Measurements from ENCODE around the gene LTO1. TPM values are rescaled to one million over a fixed set of nuclear protein-coding genes. Genes with fewer than 3 reads are reported as not detected.
A peak's percentile ranks its signal among the peaks of the same experiment; 100 is the strongest.

LTO1 gene, protein sequence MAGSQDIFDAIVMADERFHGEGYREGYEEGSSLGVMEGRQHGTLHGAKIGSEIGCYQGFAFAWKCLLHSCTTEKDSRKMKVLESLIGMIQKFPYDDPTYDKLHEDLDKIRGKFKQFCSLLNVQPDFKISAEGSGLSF
- total RNA-seq: 10 to 100 TPM in 3 of 4 donors, 1 to 10 TPM in 1; 9.9 to 27.3 (median 20.6) TPM

DNA sequence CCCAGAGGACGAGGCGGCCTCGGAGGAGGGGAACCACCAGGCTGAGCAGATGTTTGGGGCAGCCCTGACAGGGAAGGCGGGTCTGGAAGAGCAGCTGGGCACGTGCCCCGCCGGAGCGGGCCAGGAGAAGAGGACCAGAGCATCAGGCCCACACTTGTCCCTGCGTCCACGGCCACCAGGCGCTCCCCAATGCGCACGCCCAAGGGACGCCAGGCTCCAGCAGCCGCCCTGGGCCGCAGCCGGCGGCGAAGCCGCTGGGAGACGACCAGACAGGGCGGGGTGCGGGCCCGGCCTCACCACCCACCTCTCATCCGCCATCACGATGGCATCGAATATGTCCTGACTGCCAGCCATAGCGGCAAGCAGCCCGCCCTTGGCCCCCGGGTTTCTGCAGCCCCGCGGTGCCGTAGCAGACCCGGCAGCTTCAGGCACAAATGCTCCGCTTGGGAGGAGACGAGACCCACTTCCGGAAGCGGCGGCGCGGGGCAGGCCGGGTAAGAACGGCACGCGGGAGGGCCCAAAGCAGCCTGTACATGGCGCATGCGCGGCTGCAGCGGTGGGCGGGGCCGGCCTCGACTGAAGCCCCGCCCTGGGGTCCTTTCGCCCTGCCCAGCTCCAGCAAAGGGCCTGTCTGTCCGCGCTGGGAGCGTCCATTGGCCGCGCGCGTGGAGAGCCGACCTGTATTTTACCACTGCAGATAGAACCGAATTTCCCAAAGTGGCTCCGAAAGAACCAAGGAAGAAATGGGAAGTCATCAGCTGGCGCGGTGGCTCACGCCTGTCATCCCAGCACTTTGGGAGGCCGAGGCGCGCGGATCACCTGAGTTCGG, at the start of gene LTO1:
LTO1 (minus strand) TSS at position 468 of the 829 bp plus-strand sequence; CDS start at position 354, 114 bp downstream.
- peak; percentile 94 for DNase-seq (ENCODE audit: low spot score)
- peak; percentile 97 for ATAC-seq (ENCODE audit: low FRiP score)
- TF ChIP-seq, protein P1, sequence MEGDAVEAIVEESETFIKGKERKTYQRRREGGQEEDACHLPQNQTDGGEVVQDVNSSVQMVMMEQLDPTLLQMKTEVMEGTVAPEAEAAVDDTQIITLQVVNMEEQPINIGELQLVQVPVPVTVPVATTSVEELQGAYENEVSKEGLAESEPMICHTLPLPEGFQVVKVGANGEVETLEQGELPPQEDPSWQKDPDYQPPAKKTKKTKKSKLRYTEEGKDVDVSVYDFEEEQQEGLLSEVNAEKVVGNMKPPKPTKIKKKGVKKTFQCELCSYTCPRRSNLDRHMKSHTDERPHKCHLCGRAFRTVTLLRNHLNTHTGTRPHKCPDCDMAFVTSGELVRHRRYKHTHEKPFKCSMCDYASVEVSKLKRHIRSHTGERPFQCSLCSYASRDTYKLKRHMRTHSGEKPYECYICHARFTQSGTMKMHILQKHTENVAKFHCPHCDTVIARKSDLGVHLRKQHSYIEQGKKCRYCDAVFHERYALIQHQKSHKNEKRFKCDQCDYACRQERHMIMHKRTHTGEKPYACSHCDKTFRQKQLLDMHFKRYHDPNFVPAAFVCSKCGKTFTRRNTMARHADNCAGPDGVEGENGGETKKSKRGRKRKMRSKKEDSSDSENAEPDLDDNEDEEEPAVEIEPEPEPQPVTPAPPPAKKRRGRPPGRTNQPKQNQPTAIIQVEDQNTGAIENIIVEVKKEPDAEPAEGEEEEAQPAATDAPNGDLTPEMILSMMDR (IDR thresholded peaks at IDR 0.05): no peak

DNA sequence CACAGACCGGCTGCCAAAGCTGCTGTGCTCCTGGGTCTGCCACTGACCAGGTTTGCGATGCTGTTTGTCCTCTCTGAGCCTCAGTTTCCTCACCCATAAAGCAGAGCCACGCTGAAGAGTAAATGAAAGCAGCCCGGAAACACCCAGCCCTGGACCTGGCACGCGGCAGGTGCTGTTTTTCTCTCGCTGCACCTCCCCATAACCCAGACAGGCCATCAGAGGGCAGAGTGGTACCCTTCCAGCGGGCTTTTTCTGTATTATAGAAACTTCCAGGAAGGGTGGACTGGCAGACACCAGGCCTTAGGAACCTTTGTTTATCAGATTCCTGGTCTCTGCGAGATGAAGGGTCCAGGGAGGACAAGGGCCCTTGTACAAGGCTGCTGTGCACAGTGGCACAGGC, 46.6 kb upstream of the LTO1 start:
- ATAC-seq (ENCODE audit: low FRiP score): no peak
- TF ChIP-seq, protein P1 (IDR thresholded peaks at IDR 0.05): no peak
- no peak for DNase-seq (ENCODE audit: low spot score)

DNA sequence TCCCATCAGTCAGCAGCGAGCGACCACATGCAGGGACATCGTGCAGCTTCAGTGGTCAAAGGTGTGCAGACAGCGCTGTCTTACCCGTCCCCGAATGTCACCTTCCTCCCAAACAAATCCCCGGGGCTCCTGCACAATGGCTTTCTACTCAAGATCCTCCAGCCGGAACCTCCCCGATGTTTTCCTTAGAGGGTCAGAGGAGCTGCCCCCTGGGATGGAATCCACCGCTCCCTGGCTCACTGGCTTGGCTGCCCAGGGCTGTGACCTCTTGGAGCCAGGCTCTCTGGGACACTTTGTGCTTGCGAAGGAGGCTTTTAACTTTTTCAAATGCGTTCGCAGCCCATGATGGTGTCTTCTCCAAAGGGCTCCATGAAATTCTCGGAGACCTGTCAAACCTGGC, 46.0 kb upstream of the LTO1 start:
- no peak for ATAC-seq (ENCODE audit: low FRiP score)
- DNase-seq (ENCODE audit: low spot score): no peak
- TF ChIP-seq, protein P1 (IDR thresholded peaks at IDR 0.05): no peak

DNA sequence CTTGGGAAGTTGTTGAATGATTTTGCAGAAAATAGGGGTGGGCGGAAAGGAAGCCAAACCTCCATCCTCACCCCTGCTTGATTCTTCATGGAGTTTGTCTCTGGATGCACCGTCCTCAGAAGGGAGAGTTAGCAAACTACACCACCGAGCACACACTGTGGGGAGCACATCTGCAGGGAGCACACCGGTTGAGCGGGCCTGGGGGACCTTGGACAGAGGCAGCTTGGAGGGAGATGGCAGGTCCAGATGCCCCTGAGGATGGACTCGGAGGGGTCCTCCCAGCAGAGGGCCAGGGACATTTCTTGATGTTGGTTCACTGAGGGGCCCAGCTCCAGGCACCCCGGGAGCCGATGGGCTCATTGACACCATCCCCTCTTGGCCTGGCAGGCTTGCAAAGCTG, 43.8 kb upstream of the LTO1 start:
- ATAC-seq (ENCODE audit: low FRiP score) (no peak), DNase-seq (ENCODE audit: low spot score) (no peak)
- TF ChIP-seq, protein P1 (IDR thresholded peaks at IDR 0.05): no peak

DNA sequence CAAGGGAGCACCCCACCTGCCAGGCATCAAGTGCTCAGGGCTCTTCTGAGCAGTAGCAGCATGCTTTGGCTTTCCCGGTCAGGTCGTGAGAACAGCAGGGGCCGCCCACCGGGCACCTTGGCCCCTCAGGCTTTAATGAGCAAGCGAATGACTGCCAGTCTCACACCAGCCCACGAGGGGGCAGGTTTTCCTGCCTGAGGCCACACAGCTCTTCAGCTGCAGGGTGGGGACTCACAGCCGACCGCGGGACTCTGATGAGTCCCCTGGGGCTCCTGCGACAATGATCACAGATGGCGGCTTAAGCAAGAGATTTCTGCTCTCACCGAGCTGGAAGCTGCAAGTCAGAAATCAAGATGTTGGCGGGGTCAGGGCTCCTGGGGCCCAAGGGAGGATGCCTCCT, 43.0 kb upstream of the LTO1 start:
- DNase-seq (ENCODE audit: low spot score) (no peak), ATAC-seq (ENCODE audit: low FRiP score) (no peak)
- TF ChIP-seq, protein P1 (IDR thresholded peaks at IDR 0.05): no peak

DNA sequence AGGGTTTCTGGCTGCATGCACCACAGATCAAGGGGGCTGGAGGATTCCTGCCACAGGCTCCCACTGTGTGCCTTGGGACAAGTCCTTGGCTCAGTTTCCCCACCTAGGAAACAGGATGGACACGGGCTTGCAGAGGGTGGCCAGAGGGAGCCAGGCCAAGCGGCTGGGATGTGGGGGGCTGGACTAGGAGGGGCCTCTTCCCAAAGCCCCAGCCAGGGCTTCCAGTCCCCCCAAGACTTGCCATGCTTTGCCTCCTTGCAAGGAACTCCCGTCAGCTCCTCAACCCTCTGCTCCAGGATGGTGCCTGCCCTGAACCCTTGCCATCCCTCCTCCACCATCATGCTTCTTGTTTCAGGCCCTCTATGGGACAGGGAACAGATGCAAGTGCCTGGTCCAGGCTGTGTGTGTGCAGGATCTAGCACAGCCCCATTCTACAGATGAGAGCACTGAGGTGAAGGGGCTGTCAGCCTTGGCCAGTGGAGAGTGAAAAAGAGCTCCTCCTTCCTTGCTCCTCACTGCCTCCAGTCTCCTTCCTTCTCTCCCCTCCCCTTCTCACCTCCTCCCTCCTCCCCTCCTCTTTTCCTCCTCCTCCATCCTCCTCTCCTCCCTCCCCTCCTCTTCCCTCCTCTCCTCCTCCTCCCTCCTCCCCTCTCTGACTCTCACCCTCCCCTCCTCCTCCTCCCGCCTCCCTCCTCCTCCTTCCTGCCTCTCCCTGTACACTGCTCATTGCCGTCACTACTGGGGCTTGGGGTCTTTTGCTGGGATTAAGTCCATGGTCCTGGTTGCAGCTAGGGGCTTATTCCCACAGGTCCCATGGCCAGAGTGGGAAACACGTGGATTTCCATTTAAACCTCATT, 42.0 kb upstream of the LTO1 start:
- ATAC-seq (ENCODE audit: low FRiP score) (no peak), DNase-seq (ENCODE audit: low spot score) (no peak)
- TF ChIP-seq, protein P1 (IDR thresholded peaks at IDR 0.05): no peak

All from omental fat pad (tissue), 4 donors.